GM18858 (cell line): ENCODE data around the gene SH3RF1.

Experiments used
- ATAC-seq: cut with Tn5 transposase; IDR thresholded peaks from one replicate; pipeline ENCODE4 v1.9.1; 2021; ENCODE audit not compliant: unreplicated experiment

The SH3RF1 gene

DNA sequence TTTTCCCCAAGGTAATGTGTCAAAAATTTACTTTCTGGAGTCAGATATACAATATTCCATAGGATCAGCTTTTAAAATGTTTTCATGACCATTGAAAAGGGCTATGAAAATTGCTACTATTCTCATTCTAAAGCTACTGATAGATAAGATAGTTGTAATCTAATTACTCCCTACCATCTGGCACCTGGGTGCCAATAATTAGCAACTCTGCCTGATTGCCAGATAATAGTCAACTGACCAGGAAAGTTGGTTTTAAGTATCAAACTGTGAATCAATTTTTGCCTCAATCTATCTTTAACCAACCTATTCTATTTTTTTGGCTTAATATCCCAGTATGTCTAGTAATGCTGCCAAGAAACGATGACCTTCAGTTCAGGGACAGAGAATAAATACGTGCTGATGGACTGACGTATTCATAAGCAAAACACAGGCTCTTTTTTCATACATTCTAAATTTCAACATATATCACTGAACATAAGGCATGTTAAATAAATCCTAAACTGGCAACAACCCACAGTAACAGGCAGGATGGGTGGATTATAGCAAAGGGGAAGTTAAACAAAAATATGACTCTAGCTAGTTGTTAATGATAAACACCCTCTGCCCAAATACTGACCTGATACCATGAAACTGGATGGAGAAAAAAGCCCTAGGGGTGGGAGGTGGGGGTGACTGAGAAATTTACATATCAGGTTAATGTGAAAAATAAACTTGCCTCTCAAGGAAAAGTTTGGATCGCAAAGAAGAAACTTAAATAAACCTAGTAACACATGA lies 18.2 kb downstream of the SH3RF1 start:
- peak; percentile 39 for ATAC-seq

- ATAC-seq = no peak
These were observed 19.2 kb downstream of the SH3RF1 start for GRCh38 chr4:169251291-169252235.

DNA sequence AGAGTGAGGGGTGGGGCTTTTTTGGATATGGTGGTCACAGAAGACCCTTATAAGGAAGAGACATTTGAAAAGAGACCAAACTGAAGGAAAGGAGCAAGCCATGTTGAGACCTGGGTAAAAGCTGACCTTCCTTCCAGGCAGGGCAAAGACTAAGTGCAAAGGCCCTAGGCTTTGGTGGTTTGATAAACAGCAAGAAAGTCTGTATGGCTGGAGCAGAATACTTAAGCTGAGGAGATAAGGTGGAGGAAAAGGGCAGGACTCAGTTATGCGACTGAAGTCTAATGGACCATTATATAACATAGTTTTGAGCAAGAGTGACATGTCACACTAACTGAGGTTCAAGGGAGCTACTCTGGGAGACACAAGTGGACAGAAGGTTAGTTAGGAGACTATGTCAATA lies 20.0 kb downstream of the SH3RF1 start:
- no peak for ATAC-seq

GRCh38 chr4:169249999-169250398 lies 20.8 kb downstream of the SH3RF1 start:
- ATAC-seq = no peak

- ATAC-seq = peak; percentile 52
These were observed 21.4 kb downstream of the SH3RF1 start for GRCh38 chr4:169249214-169249973.

- ATAC-seq = no peak
These were observed 22.1 kb downstream of the SH3RF1 start for GRCh38 chr4:169248645-169249044.

- no peak for ATAC-seq
These were observed 23.8 kb downstream of the SH3RF1 start for GRCh38 chr4:169246957-169247396.

DNA sequence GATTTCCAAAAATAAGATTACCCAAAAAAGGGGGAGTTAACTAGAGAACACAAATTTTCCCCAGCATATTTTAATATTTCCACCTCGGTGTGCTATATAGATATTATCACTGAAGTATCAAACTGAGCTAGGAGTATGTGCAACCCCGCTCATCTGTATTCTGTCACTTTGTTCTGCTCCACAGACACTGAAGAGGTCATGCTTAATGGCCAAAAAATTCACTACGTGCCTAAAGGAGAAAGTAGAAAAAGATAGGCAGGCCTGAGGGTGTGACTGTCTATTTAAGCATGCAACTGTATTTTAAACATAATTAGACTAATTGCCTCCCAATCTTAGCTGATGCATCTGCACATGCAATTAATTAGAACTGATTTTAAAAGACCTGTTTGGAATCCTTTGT lies 24.5 kb downstream of the SH3RF1 start:
- ATAC-seq = no peak

DNA sequence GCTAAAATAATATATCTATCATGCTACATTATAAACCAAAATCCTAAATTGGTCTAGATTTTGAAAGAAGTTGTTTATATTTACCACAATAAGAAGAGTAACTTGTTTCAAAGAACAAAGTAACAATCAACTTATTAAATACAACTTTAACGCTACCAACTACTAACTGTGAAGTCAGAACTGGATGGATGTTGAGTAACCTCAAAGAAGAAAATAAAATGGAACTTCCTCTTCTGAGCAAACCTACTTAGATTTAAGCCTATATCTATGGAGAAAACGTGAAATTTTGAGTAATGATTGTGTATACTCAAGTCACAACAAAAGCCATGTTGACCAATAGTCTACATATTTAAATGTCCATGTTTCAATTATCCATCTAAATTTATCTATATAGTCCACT lies 25.7 kb downstream of the SH3RF1 start:
- ATAC-seq = no peak

- ATAC-seq = no peak
These were observed 26.7 kb downstream of the SH3RF1 start for GRCh38 chr4:169243825-169244609.

- no peak for ATAC-seq
These were observed 29.3 kb downstream of the SH3RF1 start for GRCh38 chr4:169241464-169241863.

GRCh38 chr4:169239221-169239905 lies 31.4 kb downstream of the SH3RF1 start:
- no peak for ATAC-seq

DNA sequence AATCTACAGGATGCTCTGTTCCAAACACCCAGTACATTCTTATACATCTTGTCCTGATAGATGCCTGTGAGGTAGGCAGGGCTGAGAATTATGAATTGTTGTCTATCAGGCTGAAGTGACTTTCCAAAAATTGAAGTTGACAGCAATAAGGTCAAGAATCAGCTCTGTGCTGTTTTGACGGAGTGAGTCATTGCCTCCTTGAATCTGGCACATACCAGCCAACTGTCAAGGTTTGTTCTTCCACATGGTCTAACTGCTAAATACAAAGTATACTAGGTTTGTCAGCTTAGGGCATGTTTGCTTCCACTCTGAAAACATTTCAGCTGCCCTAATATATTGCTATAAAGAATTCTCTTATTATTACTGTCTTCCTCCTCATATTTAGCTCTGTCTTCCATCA lies 32.3 kb downstream of the SH3RF1 start:
- no peak for ATAC-seq

DNA sequence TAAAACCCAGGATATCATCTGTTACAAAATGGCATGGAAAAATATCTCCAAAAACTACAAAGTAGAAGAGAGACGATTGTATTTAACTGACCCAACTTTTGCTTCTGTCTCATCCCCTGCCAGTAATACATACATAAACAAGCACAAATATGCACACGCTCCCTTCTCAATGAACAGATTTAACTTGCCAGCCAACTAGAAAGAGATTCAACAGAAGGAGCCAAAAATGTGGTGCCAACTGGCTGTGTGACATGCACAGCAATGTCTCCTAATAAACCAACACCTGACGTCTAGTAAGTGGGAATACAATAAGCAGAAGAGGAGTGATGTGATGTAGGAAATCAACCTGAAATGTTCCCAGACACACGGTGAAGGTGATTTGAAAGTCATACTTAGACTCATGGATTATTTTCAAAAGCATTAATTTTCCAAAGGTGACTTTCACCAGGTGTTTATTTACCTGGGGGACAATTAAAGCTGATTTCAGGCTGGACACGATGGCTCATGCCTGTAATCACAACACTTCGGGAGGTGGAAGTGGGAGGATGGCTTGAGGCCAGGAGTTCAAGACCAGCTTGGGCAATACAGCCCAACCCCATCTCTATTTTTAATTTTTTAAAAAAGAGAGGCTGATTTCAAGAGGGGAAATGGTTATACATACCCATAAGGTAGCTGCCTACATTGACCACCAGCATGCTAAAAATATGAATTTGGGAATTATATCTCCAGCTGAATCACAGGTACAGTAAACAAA lies 33.7 kb downstream of the SH3RF1 start:
- no peak for ATAC-seq

DNA sequence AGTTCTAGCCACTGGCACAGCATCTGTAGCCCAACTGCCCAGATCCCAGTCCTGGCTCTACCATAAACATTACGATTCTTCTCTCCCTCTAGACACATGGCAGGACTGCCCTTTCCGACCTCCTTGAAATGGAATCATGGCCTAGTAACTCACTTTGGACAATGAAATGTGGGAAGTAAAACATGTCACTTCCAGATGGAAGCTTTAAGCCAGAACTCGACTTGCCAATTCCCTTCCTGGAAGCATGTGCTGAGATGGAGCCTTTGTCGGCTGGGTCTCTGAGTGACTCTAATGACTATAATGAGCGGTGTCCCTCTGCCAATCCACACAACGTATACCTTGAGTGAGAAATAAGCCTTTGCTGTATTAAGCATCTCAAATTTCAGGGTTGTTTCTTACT lies 34.7 kb downstream of the SH3RF1 start:
- no peak for ATAC-seq

- no peak for ATAC-seq
These were observed 36.5 kb downstream of the SH3RF1 start for GRCh38 chr4:169234137-169234855.

DNA sequence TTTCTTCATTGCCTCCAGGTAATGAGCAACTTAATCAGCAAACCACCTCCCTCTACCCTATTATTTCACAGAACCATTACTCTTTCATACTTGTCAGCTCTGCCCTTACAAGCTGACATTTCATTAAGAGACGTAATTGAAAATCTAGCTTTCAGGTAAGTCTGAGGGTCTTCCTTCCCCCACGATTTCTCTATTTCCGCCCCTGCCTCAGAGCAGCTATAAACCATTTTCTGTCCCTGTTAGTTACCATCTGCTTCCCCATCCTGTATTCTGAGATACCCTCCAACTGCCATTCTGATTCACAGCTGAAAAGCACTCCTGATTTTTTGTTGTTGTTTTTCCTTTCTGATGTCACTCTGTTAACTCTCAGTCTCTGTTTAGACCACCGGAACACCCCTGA lies 37.1 kb downstream of the SH3RF1 start:
- no peak for ATAC-seq

GRCh38 chr4:169231647-169232262 lies 39.0 kb downstream of the SH3RF1 start:
- no peak for ATAC-seq
